GM04503 (cell line): Measurements from ENCODE around the gene SLC35A1.
"Not testable (repeated sequence)": the region's sequence is repeated elsewhere in the genome, so short reads cannot be mapped to it uniquely, and the experiment has no call there.

Source experiments
- DNase-seq: peaks from one replicate; pipeline ENCODE4 v3.0.0-alpha.2; 2012; ENCODE audit warnings: low read depth

SLC35A1 gene, protein sequence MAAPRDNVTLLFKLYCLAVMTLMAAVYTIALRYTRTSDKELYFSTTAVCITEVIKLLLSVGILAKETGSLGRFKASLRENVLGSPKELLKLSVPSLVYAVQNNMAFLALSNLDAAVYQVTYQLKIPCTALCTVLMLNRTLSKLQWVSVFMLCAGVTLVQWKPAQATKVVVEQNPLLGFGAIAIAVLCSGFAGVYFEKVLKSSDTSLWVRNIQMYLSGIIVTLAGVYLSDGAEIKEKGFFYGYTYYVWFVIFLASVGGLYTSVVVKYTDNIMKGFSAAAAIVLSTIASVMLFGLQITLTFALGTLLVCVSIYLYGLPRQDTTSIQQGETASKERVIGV

DNA sequence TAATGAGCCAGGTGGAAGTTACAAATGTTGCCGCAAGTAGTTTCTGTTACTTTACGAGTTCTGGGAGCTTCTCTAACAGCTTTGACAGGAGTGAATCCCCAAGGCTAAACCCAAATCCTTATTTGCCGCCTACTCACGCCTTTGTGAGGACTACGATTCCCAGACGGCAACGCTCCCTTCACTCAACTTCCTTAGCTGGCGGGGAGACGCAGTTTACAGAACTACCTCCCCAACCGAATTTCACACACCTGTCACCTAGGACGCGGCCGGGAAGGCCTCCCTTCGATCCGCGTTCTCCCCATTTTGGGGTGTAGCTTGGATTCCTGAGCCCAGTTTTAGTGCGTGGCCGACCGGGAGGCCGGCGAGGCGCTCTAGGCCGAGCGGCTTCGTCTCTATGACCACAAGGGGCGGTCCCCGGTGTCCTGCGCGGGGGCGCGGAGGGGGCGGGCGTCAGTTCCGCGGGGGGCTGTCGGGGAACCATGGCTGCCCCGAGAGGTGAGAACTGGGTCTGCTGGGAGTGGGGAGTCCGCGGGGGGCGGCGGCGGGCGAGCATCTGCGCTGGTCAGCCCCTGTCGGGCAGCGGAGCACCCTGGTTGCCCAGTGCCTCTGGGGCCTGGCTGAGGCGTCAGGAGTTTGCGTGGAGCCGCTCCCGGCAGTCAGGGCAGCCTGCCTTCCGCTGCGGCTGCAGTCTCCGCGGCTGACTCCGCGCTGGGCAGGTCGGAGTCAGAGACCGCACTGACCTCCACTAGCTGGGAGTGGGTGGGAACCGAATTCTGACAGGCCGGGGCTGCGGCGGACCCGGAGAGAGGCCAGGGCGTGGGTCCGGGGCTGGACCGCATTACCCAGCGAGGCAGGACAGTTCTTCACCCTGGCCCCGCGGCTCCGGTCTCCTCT lies at the start of gene SLC35A1:
Gene SLC35A1 (plus strand): TSS at position 450 of the 894 bp plus-strand sequence. CDS start 30 bp downstream, at position 480.
- DNase-seq, result peak; percentile 48

DNA sequence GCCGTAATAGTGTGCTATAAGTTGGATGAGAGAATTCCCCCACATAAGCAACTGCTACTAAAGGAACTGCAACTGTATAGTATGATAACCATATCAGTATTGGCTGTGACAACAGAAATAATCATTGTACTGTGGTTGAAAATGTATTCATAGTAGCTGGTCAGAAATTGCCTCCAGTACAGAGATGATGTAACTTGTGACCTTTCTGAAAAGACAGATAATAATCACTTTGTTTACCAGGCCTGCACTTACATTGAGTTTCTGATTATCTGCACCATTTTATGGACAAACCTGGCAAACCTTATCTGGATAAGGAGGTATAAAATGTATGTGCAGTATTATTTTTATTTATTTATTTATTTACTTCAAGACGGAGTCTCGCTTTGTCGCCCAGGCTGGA lies 46.0 kb upstream of the SLC35A1 start:
- no peak for DNase-seq

DNA sequence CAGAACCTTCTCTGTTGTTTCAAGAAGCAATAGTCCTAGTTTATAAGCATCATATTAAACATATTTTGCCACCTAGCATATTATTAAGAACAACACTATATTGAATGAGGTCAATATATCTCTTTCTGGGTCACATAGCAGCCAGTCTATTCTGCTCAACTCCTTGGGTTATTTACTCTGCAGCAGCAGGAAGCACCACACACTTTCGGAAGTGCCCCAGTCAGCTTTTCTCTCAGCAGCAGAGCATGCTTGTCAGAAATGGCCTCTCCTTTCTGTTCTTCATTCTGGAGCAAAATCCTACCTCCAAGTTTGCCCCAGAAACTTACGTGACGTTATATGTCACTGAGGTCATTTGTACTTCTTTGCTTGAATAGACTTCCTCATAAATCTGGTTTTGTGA lies 42.3 kb upstream of the SLC35A1 start:
- no peak for DNase-seq

DNA sequence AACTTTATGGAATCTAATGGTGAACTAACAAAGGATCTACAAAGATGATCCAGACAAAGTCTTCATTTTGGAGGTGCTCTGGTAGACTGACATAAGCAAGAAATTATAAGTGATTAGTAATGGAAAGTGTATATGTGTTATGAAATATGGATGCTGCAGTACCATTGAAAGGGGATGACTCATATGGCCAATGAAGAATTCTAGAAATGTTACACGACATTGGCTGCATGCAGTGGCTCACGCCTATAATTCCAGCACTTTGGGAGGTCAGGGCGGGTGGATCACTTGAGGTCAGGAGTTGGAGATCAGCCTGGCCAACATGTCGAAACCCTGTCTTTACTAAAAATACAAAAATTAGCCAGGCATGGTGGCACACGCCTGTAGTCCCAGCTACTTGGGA lies 41.5 kb upstream of the SLC35A1 start:
- DNase-seq, result no peak

DNA sequence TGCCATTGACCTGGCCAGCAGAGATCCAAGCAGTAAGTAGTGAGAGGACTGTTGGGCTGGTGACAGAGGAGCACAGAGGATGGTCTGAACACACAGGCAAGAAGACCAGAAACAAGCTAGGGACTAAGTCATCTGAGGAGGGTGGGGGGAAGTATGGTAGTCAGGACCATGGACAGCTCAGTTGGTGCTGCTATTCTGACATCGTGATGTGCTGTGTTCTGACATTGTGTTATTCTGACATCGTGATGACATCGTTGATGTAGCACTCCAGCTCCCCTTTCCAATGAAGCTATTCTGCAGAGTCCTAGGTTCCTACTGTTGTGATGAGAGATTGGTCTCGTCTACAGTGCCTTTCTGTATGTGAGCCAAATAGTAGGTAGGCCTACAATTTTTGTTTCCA lies 36.3 kb upstream of the SLC35A1 start:
- no peak for DNase-seq

DNA sequence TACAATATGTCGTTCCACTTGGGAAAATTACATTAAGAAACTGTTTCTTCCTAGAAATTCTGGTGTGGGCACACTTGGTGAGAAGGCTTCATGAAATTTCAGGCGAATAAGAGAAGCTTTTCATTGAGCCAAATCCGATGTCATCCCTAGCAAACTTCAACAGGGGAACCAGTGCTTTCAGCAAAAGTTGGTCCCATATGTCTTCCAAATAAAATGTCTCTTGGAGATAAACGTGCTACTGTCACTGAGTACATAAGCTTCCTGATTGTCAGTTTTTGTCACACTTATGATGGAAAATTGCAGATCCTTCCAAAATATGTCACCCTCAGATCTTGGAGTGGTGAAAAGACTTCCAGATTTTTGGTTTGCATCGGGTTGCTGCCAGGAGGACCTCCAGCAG lies 31.1 kb upstream of the SLC35A1 start:
- no peak for DNase-seq

DNA sequence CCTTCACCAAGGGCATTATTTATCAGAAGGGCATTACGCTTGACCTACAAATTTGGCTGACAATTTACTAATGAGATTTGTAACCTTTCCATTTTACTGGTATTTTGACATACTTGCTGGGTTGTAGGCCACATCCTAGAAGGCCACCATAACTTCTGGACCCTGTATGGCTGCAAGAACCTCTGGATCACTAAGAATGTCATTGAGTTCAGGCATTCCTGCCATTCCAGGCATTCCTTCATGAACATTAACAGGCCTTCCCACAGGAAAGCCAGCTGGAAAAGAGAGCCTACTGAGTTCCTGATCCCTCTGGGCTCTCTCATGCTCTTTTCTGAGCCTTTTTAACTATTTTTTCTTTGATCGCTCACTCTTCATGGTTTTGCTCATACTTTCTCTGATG lies 28.4 kb upstream of the SLC35A1 start:
- DNase-seq, result no peak

DNA sequence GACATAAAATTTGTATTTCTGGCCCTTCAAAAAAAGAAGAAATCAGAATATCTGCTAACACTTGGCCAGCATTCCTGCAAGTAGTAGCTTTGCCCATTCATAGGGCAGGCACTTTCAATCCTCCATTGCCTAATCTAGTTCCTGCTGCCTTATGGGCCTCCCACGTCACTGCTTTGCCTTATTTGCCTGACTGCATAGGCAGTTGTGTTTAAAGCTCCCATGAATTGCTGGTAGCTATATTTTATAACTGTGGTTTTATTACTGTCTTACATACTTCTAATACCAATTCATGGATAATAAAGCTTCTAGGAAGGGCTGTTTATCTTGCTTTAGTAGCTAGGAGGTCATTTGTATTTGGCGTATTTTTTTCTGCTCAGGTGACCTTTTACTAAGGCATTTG lies 7.7 kb upstream of the SLC35A1 start:
- DNase-seq, result no peak

DNA sequence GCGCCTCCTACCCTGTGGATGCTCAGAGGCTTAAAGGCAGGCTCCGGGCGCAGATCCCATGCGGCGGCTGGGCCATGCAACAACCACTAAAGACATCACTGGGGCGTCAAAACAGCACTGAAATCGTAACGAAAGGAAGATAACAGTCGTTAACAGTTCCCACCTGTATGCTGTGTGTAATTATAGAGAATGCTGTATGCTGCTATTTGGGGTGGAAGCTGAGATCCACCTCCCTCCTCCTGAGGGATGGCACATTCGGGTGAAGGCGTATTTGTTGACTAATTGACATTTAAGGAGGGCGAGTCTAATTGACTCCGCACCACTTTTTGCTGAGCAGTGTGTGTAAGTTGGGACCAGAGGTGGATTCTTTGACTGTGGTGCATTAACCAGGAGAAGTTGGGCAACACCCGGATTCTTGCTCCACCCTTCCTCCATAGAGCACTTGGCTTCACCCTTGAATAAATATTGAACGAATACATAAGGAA lies 687 bp downstream of the SLC35A1 start:
- DNase-seq, result peak; percentile 7

DNA sequence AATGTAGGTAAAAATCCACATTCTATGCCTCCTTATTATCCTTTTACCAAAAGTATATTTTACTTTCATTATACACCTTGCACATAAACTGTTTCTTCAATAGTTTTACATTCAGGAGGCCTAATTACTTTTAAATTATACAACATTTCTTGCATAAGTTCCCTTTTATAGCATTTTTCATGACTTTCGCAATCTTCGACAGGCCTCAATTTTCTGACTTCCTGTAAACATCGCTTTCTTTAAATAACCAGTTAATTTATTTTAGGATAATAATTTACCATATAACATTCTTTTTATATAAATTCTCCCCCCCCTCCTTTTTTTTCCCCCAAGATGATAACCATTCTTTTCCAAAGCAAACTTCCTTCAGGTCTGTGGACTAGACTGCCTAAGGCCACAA lies 9.2 kb downstream of the SLC35A1 start:
- DNase-seq, result no peak

DNA sequence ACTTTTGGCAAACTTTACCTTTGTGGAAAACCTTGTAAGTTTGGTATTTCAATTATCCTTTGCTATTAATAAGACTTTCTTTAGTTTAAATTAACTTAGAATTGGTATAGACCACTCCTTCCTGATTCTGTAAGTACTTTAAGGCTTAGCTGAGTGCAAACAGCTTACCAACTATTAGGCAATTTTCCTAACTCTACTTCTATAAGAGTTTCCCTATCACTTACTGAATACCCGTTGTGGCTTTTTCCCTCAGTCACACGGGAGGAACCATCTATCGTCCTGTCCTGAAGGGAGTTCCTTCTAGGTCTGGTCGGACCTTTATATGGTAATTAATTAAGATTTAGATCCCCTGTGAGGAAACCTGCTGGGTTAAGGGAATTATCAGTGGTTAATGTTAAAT lies 9.6 kb downstream of the SLC35A1 start:
- no peak for DNase-seq

DNA sequence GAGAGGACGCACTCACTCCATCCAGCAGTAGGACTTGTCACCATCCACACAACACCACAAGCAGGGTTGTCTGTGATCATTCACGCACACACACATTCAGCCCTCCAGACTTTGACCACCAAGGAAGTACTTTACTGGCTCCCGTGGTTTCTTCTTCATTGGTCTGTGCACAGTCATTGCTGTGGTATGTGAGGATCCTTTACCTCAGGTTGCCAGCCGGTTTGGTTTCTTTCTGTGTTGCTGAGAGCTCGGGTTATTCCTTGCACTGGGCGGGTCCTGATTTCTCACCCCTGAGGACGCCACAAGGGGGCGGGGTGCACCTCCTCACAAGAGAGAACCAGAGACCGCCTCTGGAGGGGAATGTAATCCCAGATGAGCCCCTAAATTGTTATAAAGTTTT lies 11.2 kb downstream of the SLC35A1 start:
- no peak for DNase-seq

DNA sequence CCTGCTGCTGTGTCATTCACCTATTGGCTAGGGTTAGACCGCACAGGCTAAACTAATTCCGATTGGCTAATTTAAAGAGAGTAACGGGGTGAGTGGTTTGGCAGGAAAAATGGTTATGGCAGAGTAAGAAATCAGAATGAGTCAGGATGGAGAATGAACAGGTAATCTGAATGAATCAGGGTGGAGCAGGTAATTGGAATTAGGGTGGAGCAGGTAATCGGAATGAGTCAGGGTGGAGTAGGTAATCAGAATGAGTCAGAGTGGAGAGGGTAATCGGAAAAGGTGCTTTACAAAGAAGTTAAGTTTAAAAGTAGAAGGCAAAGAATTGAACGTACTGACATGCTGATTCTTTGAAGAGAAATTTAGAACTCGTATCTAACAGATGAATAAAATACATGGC lies 11.7 kb downstream of the SLC35A1 start:
- DNase-seq, result no peak

DNA sequence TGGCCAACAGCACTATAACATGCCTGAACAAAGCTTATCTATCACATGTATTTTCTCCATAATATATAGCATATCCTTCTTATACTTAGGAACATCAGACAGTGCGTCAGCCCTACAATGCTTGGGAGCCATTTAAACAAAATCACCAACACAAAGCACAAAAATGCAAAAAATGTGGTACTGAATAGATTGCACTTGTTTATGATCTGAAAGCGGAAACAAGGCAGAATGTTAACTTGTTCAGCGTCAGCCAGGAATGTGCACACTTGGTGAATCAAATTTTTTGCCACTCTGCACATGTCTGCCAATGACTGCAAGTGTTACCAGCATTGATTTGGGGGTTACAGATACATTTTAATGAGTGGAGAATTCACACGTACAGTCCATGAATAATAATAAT lies 14.8 kb downstream of the SLC35A1 start:
- DNase-seq, result no peak

DNA sequence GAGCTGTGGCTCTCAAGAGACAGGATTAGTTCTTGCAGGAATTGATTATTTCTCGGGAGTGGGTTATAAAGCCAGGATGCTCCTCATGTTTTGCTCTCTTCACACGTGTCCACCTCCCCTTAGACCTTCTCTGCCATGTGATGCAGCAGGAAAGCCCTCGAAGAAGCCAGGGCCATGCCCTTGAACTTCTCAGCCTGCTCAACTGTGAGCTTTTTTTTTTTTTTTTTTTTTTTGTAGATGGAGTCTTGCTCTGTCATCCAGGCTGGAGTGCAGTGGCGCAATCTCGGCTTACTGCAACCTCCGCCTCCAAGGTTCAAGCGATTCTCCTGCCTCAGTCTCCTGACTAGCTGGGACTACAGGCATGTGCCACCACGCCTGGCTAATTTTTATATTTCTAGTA lies 16.6 kb downstream of the SLC35A1 start:
- not testable (repeated sequence) for DNase-seq

DNA sequence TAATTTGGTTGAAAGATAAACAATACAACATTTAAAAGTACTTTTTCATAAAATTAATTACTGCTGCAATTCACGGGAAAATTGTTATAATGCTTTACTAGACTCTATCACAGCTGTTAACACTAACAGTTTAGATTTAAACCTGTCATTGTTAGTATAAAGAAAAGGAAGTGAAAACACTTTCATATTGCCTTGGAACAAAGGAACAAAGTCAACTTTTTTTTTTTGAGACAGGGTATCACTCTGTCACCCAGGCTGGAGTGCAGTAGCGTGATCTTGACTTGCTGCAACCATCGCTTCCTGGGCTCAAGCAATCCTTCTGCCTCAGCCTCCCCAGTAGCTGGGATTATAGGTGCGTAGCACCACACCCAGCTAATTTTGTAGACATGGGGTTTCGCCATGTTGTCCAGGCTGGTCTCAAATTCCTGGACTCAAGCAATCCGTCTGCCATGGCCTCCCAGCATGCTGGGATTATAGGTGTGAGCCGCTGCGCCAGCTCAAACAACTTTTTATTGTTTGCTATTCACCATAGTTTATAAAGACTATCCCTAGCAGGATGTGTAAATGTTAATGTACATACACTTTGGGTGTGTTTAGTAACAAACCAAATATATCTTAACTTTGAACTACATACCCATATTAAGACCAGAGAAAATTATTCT lies 22.1 kb downstream of the SLC35A1 start:
- no peak for DNase-seq

DNA sequence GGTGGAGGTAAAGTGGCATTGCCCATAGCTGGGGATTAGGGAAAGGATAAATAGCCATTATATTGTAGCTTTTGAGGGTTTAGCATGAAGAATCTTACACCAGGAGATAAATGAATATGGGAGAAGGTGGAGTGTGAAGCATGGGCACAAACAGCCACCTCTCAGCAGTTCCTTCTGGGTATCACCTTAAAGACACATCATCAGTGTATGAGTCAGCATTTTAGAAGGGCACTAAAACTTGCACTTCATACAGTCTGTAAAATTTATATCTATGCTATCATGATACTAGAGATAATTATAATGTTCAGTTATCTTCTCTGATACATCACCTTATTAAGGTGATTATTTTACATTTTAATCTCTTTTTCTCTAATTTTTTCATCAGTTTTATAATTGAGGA lies 25.3 kb downstream of the SLC35A1 start:
- DNase-seq, result no peak

DNA sequence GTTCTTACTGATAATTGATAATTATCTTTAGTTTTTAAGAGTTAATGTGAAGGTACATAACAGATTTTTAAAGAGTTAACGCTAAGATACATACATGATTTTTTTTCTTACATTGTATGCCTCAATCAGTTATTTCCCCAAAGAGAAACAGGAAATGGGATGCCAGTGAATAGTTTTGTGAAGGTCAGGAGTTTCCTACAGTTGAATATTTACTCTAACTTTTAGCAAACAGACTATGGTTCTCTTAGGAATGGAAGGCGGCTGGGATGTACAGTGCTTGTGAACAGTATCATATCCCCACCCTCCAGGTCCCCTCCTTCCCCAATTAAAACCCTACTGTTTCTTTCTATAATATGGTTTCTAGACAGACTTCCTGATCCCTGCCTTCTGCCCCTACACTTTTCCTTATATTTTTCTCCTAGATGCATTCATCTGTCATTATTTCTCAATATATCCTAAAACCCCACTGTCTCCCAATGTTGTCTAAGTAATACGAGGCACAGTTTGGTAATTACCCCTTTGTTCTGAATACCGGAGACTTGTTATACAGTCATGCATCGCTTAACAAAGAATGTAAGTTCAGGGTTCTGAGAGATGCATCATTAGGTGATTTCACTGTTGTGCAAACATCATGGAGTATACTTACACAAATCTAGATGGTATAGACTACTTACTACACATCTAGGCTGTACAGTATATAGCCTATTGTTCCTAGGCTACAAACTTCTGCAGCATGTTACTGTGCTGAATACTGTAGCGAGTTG lies 29.2 kb downstream of the SLC35A1 start:
- DNase-seq, result no peak

DNA sequence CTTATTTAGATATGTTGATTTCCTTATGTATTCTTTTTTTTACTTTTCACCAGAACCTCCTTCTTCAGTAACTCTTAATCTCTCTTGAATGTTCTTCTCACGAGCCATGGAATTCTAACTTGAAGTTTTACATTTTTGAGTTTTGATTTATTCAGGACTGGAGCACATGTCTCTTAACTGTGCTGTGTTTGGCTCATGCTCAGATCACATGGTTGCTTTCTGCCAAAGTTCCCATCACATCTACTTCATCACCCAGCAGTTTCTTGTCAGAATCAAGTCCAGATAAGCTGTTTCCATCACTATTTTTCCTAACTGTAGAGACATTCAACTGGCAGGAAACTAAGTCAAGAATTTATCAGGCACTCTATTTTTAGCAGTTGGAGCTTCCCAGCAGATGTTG lies 31.7 kb downstream of the SLC35A1 start:
- DNase-seq, result no peak

DNA sequence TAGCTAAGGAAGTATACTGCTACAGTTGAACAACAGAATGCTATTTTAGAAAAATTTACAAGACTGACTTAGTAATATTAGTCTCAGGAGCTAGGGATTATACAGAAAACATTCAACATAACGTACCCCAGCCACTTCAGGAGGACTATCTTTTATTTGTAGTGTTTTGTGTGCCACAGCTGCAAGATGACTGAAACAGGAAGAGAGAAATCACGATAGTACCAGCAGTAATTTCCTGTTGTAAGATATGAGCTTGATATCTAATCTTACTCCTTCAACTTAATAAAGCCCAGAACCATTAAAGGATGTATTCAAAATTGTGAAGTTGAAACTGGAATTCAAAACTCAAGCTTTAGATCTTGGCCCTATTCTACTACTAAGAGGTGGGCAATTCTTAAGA lies 42.1 kb downstream of the SLC35A1 start:
- DNase-seq, result no peak

DNA sequence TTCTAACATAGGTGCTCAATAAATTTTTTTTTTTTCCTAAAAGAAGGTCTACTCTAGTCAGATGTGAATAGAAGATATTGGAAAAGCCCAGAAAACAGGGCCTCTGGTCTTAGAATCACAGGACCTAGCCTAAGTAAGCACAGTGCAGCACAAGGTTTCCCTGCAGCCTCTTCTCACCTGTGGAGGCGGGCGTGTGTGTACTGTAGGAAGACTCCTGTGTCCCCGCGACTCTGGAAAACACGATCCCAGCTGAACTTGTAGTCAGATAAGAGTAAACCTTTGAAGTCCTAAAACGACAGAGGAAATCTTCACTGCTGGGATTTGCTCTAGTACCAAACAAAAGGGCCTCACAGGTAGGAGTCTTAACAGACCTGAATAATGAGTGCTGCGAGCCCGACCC lies 45.7 kb downstream of the SLC35A1 start:
- DNase-seq, result no peak

DNA sequence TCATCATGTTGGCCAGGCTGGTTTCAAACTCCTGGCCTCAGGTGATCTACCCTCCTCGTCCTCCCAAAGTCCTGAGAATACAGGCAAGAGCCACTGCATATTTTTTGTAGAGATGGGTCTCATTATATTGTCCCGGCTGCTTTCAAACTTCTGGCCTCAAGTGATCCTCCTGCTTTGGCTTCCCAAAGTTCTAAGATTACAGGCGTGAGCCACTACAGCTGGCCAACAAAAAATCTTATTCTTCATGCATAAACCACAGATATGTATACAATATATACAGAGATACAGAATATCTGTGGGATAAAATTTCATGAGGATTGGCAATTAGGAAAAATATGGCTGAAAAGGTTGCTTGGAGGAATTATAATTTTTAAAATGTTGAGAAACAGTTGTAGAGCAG lies 49.9 kb downstream of the SLC35A1 start:
- DNase-seq, result no peak
